ENCODE results near the gene FOXJ1. TPM values are rescaled to one million over a fixed set of nuclear protein-coding genes. Genes with fewer than 3 reads are reported as not detected.
"Not testable (repeated sequence)": the region's sequence is repeated elsewhere in the genome, so short reads cannot be mapped to it uniquely, and the experiment has no call there.

Gene FOXJ1
- 0.09 TPM for polyA plus RNA-seq (2012; ENCODE audit: low read depth, missing spikeins)

GRCh38 chr17:76141212-76142038 is at the start of gene FOXJ1:
Gene FOXJ1 (minus strand): TSS chr17:76141245. CDS start chr17:76140395, 850 bp downstream.
- TF ChIP-seq POLR2AphosphoS5 (IDR thresholded peaks at IDR 0.05; ENCODE audit: low read depth, low read length) (no peak), PAX5 (IDR thresholded peaks at IDR 0.05; ENCODE audit: insufficient read depth, low read length, severe bottlenecking) (no peak), POU2F2 (IDR thresholded peaks at IDR 0.05; ENCODE audit: low read depth, low read length) (no peak), POLR2A (IDR thresholded peaks at IDR 0.05; ENCODE audit: low read depth, low read length) (no peak), TAF1 (IDR thresholded peaks at IDR 0.05; ENCODE audit: low read depth, low read length) (no peak), SPI1 (IDR thresholded peaks at IDR 0.05; ENCODE audit: low read depth, low read length) (no peak)
- DNase-seq (ENCODE audit: insufficient read length, low spot score) (peak; percentile 97), FAIRE-seq (peak; percentile 94)

- TF ChIP-seq POLR2A (IDR thresholded peaks at IDR 0.05; ENCODE audit: low read depth, low read length) (no peak), SPI1 (IDR thresholded peaks at IDR 0.05; ENCODE audit: low read depth, low read length) (no peak), PAX5 (IDR thresholded peaks at IDR 0.05; ENCODE audit: insufficient read depth, low read length, severe bottlenecking) (no peak), TAF1 (IDR thresholded peaks at IDR 0.05; ENCODE audit: low read depth, low read length) (no peak), POU2F2 (IDR thresholded peaks at IDR 0.05; ENCODE audit: low read depth, low read length) (no peak), POLR2AphosphoS5 (IDR thresholded peaks at IDR 0.05; ENCODE audit: low read depth, low read length) (no peak)
- DNase-seq (ENCODE audit: insufficient read length, low spot score) = no peak
- peak; percentile 43 for FAIRE-seq
Observed at GRCh38 chr17:76189741-76190140, 48.7 kb upstream of the FOXJ1 start.

GRCh38 chr17:76189247-76189646 is 48.2 kb upstream of the FOXJ1 start:
- TF ChIP-seq POLR2A (IDR thresholded peaks at IDR 0.05; ENCODE audit: low read depth, low read length) (no peak), TAF1 (IDR thresholded peaks at IDR 0.05; ENCODE audit: low read depth, low read length) (no peak), SPI1 (IDR thresholded peaks at IDR 0.05; ENCODE audit: low read depth, low read length) (no peak), POLR2AphosphoS5 (IDR thresholded peaks at IDR 0.05; ENCODE audit: low read depth, low read length) (no peak), PAX5 (IDR thresholded peaks at IDR 0.05; ENCODE audit: insufficient read depth, low read length, severe bottlenecking) (no peak), POU2F2 (IDR thresholded peaks at IDR 0.05; ENCODE audit: low read depth, low read length) (no peak)

GRCh38 chr17:76188213-76189016 is 47.4 kb upstream of the FOXJ1 start:
- FAIRE-seq (peak; percentile 89), DNase-seq (ENCODE audit: insufficient read length, low spot score) (no peak)
- no peak for TF ChIP-seq SPI1 (IDR thresholded peaks at IDR 0.05; ENCODE audit: low read depth, low read length)
- TF ChIP-seq PAX5 (IDR thresholded peaks at IDR 0.05; ENCODE audit: insufficient read depth, low read length, severe bottlenecking) = no peak
- TF ChIP-seq TAF1 (IDR thresholded peaks at IDR 0.05; ENCODE audit: low read depth, low read length) = no peak
- TF ChIP-seq POLR2A (IDR thresholded peaks at IDR 0.05; ENCODE audit: low read depth, low read length) = no peak
- TF ChIP-seq POU2F2 (IDR thresholded peaks at IDR 0.05; ENCODE audit: low read depth, low read length) = no peak

More at GRCh38 chr17:76189247-76189646, 48.2 kb upstream of the FOXJ1 start:
- DNase-seq (ENCODE audit: insufficient read length, low spot score) (no peak), FAIRE-seq (peak; percentile 26)

GRCh38 chr17:76186774-76187173 is 45.7 kb upstream of the FOXJ1 start:
- not testable (repeated sequence) for FAIRE-seq; DNase-seq (ENCODE audit: insufficient read length, low spot score)

- FAIRE-seq (no peak), DNase-seq (ENCODE audit: insufficient read length, low spot score) (no peak)
- TF ChIP-seq PAX5 (IDR thresholded peaks at IDR 0.05; ENCODE audit: insufficient read depth, low read length, severe bottlenecking) = no peak
- TF ChIP-seq POLR2AphosphoS5 (IDR thresholded peaks at IDR 0.05; ENCODE audit: low read depth, low read length) = no peak
Observed at GRCh38 chr17:76184290-76184689, 43.2 kb upstream of the FOXJ1 start.

- DNase-seq (ENCODE audit: insufficient read length, low spot score) (peak; percentile 71), FAIRE-seq (peak; percentile 99)
- TF ChIP-seq POLR2AphosphoS5 (IDR thresholded peaks at IDR 0.05; ENCODE audit: low read depth, low read length) = no peak
- no peak for TF ChIP-seq PAX5 (IDR thresholded peaks at IDR 0.05; ENCODE audit: insufficient read depth, low read length, severe bottlenecking)
Observed at GRCh38 chr17:76182016-76182764, 41.1 kb upstream of the FOXJ1 start.

- FAIRE-seq = peak; percentile 81
- TF ChIP-seq SPI1 (IDR thresholded peaks at IDR 0.05; ENCODE audit: low read depth, low read length) (peak; percentile 22; the same call in 1 of the 2 replicates), POLR2A (IDR thresholded peaks at IDR 0.05; ENCODE audit: low read depth, low read length) (no peak)
- DNase-seq (ENCODE audit: insufficient read length, low spot score) = no peak
Observed at GRCh38 chr17:76179496-76180467, 38.7 kb upstream of the FOXJ1 start.

- no peak for TF ChIP-seq PAX5 (IDR thresholded peaks at IDR 0.05; ENCODE audit: insufficient read depth, low read length, severe bottlenecking)
- TF ChIP-seq POLR2A (IDR thresholded peaks at IDR 0.05; ENCODE audit: low read depth, low read length) = no peak
- TF ChIP-seq POU2F2 (IDR thresholded peaks at IDR 0.05; ENCODE audit: low read depth, low read length) = no peak
- TF ChIP-seq TAF1 (IDR thresholded peaks at IDR 0.05; ENCODE audit: low read depth, low read length) = no peak
- TF ChIP-seq SPI1 (IDR thresholded peaks at IDR 0.05; ENCODE audit: low read depth, low read length) = no peak
- TF ChIP-seq POLR2AphosphoS5 (IDR thresholded peaks at IDR 0.05; ENCODE audit: low read depth, low read length) = no peak
- DNase-seq (ENCODE audit: insufficient read length, low spot score) = no peak
- no peak for FAIRE-seq
Observed at GRCh38 chr17:76178124-76178523, 37.1 kb upstream of the FOXJ1 start.
